DND-41 (cell line): ENCODE measurements around the gene FMO4.

Experiments
- ATAC-seq: fragments of 200-7000 bp; cut with Tn5 transposase; 3 replicates; pipeline ENCODE4 v1.9.1; 2021; ENCODE audit warnings: low read depth; ENCODE audit not compliant: insufficient read depth
- DNase-seq: peaks from one replicate; pipeline ENCODE4 v3.0.0-alpha.2; 2020
- H2AFZ ChIP-seq: 2 replicates; pipeline ENCODE4 v1.6.0; 2012; ENCODE audit warnings: low read depth, low read length
- H3K27ac ChIP-seq: 2 replicates; pipeline ENCODE4 v1.5.1; 2012; ENCODE audit warnings: low read length, inconsistent platforms
- H3K27me3 ChIP-seq: fragments of 200-600 bp; sonication (generic); 2 replicates; pipeline ENCODE4 v1.6.0; 2012; ENCODE audit warnings: low read length, mild to moderate bottlenecking, inconsistent platforms; ENCODE audit not compliant: insufficient read depth, poor library complexity
- H3K36me3 ChIP-seq: 2 replicates; pipeline ENCODE4 v1.5.1; 2012; ENCODE audit warnings: low read length, inconsistent platforms; ENCODE audit not compliant: insufficient read depth
- H3K4me1 ChIP-seq: 2 replicates; pipeline ENCODE4 v1.5.1; 2012; ENCODE audit warnings: mild to moderate bottlenecking, low read length; ENCODE audit not compliant: insufficient read depth
- H3K4me2 ChIP-seq: 2 replicates; pipeline ENCODE4 v1.6.0; 2012; ENCODE audit warnings: mild to moderate bottlenecking, moderate library complexity, low read length, inconsistent platforms; ENCODE audit not compliant: insufficient read depth
- H3K4me3 ChIP-seq, 2 experiments: fragments of 200-600 bp in 1 of 2; shearing (Covaris generic) in 1 of 2; 2 replicates each; pipeline ENCODE4 v1.5.1; 2012 to 2016; ENCODE audit warnings: inconsistent platforms in 2 of 2, low read length in 2 of 2, mild to moderate bottlenecking in 2 of 2, low read depth in 1 of 2, moderate library complexity in 1 of 2
- H3K79me2 ChIP-seq: 2 replicates; pipeline ENCODE4 v1.6.0; 2012; ENCODE audit warnings: low read length, inconsistent platforms; ENCODE audit not compliant: insufficient read depth
- H3K9ac ChIP-seq: 2 replicates; pipeline ENCODE4 v1.6.0; 2012; ENCODE audit warnings: low read depth, mild to moderate bottlenecking, inconsistent platforms, low read length, moderate library complexity
- H3K9me3 ChIP-seq: 2 replicates; pipeline ENCODE4 v1.5.1; 2012; ENCODE audit warnings: low read length, moderate library complexity, mild to moderate bottlenecking, inconsistent platforms; ENCODE audit not compliant: insufficient read depth, severe bottlenecking
- H4K20me1 ChIP-seq: 2 replicates; pipeline ENCODE4 v1.6.0; 2012; ENCODE audit warnings: low read length; ENCODE audit not compliant: insufficient read depth
- CTCF ChIP-seq: IDR thresholded peaks from 2 replicates; pipeline ENCODE4 v1.5.1; 2012; ENCODE audit warnings: borderline replicate concordance, low read length, moderate library complexity, mild to moderate bottlenecking; ENCODE audit not compliant: poor library complexity, severe bottlenecking; ENCODE audit errors: extremely low read depth
- EZH2 ChIP-seq: IDR thresholded peaks from 3 replicates; pipeline ENCODE4 v1.6.1; 2012; ENCODE audit warnings: borderline replicate concordance, low read depth, mild to moderate bottlenecking, moderate library complexity, low read length, inconsistent platforms; ENCODE audit not compliant: severe bottlenecking

The FMO4 gene

DNA sequence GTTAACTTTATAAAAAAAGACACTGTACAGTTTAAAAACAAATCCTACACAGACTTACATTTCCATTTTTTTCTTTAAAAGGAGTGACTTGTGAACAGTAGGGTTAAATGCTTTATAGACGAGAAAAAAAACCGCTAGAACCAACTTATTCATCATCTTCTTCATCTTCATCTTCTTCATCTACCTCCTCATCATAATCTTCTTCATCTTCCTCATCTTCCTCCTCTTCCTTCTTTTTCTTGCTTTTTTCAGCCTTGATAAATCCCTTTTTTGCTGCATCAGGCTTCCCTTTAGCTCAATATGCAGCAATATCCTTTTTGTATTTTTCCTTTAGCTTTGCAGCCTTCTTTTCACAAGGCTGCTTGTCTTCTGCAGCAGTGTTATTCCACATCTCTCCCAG is 43.2 kb upstream of the FMO4 start:
- Histone ChIP-seq H3K36me3 (no peaks in the 10 kb centered on the region), H3K9me3 (no peaks in the 10 kb centered on the region), H2AFZ (no peak overlapping the region), H4K20me1 (no peaks in the 10 kb centered on the region), H3K4me1 (no peaks in the 10 kb centered on the region), H3K79me2 (no peaks in the 10 kb centered on the region), H3K27ac (no peak overlapping the region), H3K4me3 (no peak overlapping the region), H3K9ac (no peak overlapping the region), H3K4me2 (no peak overlapping the region), H3K27me3 (no peaks in the 10 kb centered on the region)
- DNase-seq, result no peak
- TF ChIP-seq EZH2 (no peak), CTCF (no peak)
- ATAC-seq, result no peak

- H3K79me2 ChIP-seq, result no peaks in the 10 kb centered on the region
- no peaks in the 10 kb centered on the region for H3K36me3 ChIP-seq
- no peaks in the 10 kb centered on the region for H3K9me3 ChIP-seq
- H4K20me1 ChIP-seq, result no peaks in the 10 kb centered on the region
- H3K4me3 ChIP-seq, result no peak overlapping the region
- DNase-seq (no peak), ATAC-seq (no peak)
- TF ChIP-seq EZH2 (no peak), CTCF (no peak)
- no peak overlapping the region for H3K27ac ChIP-seq
- no peak overlapping the region for H3K9ac ChIP-seq
- no peaks in the 10 kb centered on the region for H3K4me1 ChIP-seq
- peaks cover 4% of the 10 kb centered on the region for H3K27me3 ChIP-seq
- H2AFZ ChIP-seq, result no peak overlapping the region
- no peak overlapping the region for H3K4me2 ChIP-seq
Observed at GRCh38 chr1:171277534-171277933, 36.4 kb upstream of the FMO4 start.

DNA sequence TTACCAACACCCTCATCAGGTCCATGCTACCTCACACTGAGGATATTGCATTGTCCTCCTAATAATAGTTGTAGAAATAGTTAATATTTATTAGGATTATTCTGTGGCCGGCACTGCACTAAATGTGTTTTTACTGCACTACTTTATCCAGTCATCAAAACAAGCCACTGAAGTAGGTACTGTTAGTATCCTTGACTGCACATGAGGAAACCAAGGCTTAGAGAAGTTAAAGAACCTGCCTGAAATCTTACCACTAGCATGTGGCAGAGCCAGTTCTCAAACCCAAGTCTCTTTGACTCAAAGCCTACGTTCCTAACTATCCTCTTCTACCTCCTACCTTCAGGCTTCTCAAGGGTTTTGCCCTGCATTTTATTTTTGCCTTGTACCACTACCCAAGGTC is 34.7 kb upstream of the FMO4 start:
- Histone ChIP-seq H3K4me1 (no peaks in the 10 kb centered on the region), H3K4me2 (no peak overlapping the region), H3K79me2 (no peaks in the 10 kb centered on the region), H3K9ac (no peak overlapping the region), H3K27ac (no peak overlapping the region), H3K9me3 (no peaks in the 10 kb centered on the region), H4K20me1 (no peaks in the 10 kb centered on the region), H2AFZ (no peak overlapping the region), H3K4me3 (no peak overlapping the region), H3K27me3 (peaks cover 4% of the 10 kb centered on the region), H3K36me3 (no peaks in the 10 kb centered on the region)
- TF ChIP-seq CTCF, result no peak
- TF ChIP-seq EZH2, result no peak
- DNase-seq (no peak), ATAC-seq (no peak)

GRCh38 chr1:171279678-171280077 is 34.3 kb upstream of the FMO4 start:
- H2AFZ ChIP-seq, result no peak overlapping the region
- no peak for TF ChIP-seq EZH2
- H3K27me3 ChIP-seq, result peaks cover 4% of the 10 kb centered on the region
- no peak for DNase-seq
- no peak overlapping the region for H3K4me2 ChIP-seq
- H3K9me3 ChIP-seq, result no peaks in the 10 kb centered on the region
- no peaks in the 10 kb centered on the region for H3K36me3 ChIP-seq
- H3K27ac ChIP-seq, result no peak overlapping the region
- ATAC-seq, result no peak
- H4K20me1 ChIP-seq, result no peaks in the 10 kb centered on the region
- no peak overlapping the region for H3K9ac ChIP-seq
- no peak overlapping the region for H3K4me3 ChIP-seq
- H3K4me1 ChIP-seq, result no peaks in the 10 kb centered on the region
- no peaks in the 10 kb centered on the region for H3K79me2 ChIP-seq
